ENCODE data around the gene ASPDH. TPM values are rescaled to one million over a fixed set of nuclear protein-coding genes. Genes with fewer than 3 reads are reported as not detected.
"Not testable (repeated sequence)": the region's sequence is repeated elsewhere in the genome, so short reads cannot be mapped to it uniquely, and the experiment has no call there.

The ASPDH gene
- total RNA-seq, 2 experiments from 2014 or later, result not detected

- Mint-ChIP-seq H3K27me3 (peaks cover 15% of the 10 kb centered on the region), H3K9me3 (peaks cover 2% of the 10 kb centered on the region), H3K36me3 (no peaks in the 10 kb centered on the region), H3K4me1 (peaks cover 2% of the 10 kb centered on the region), H3K27ac (no peak overlapping the region), H3K4me3 (no peak overlapping the region)
- DNase-seq (no peak), ATAC-seq (ENCODE audit: low read depth) (no peak)
- POLR2A ChIA-PET, result no interaction called here
These were observed 23.1 kb upstream of the ASPDH start for GRCh38 chr19:50536662-50537305.

GRCh38 chr19:50535672-50536187, 22.0 kb upstream of the ASPDH start:
- no peak overlapping the region for H3K4me3 Mint-ChIP-seq
- no peak overlapping the region for H3K27ac Mint-ChIP-seq
- peaks cover 2% of the 10 kb centered on the region for H3K9me3 Mint-ChIP-seq
- peaks cover 2% of the 10 kb centered on the region for H3K4me1 Mint-ChIP-seq
- no peak for DNase-seq
- POLR2A ChIA-PET, result no interaction called here
- ATAC-seq (ENCODE audit: low read depth), result no peak
- peaks cover 15% of the 10 kb centered on the region for H3K27me3 Mint-ChIP-seq
- H3K36me3 Mint-ChIP-seq, result no peaks in the 10 kb centered on the region

GRCh38 chr19:50534478-50534877, 20.8 kb upstream of the ASPDH start:
- H3K36me3 Mint-ChIP-seq, result no peaks in the 10 kb centered on the region
- POLR2A ChIA-PET, result no interaction called here
- peaks cover 2% of the 10 kb centered on the region for H3K4me1 Mint-ChIP-seq
- H3K9me3 Mint-ChIP-seq, result peaks cover 2% of the 10 kb centered on the region
- peaks cover 15% of the 10 kb centered on the region for H3K27me3 Mint-ChIP-seq
- H3K4me3 Mint-ChIP-seq, result no peak overlapping the region
- no peak for ATAC-seq (ENCODE audit: low read depth)
- no peak for DNase-seq
- H3K27ac Mint-ChIP-seq, result no peak overlapping the region

- POLR2A ChIA-PET, result no interaction called here
- no peaks in the 10 kb centered on the region for H3K36me3 Mint-ChIP-seq
- H3K4me1 Mint-ChIP-seq, result peaks cover 2% of the 10 kb centered on the region
- H3K27ac Mint-ChIP-seq, result no peak overlapping the region
- DNase-seq, result no peak
- no peak overlapping the region for H3K4me3 Mint-ChIP-seq
- no peak for ATAC-seq (ENCODE audit: low read depth)
- H3K27me3 Mint-ChIP-seq, result peaks cover 18% of the 10 kb centered on the region
- peaks cover 2% of the 10 kb centered on the region for H3K9me3 Mint-ChIP-seq
These were observed 19.2 kb upstream of the ASPDH start for GRCh38 chr19:50532952-50533351.

- Mint-ChIP-seq H3K27me3 (peaks cover 18% of the 10 kb centered on the region), H3K4me1 (no peaks in the 10 kb centered on the region), H3K4me3 (no peak overlapping the region), H3K9me3 (peaks cover 2% of the 10 kb centered on the region), H3K27ac (no peak overlapping the region), H3K36me3 (no peaks in the 10 kb centered on the region)
- DNase-seq (no peak), ATAC-seq (ENCODE audit: low read depth) (no peak)
- POLR2A ChIA-PET, result no interaction called here
These were observed 17.5 kb upstream of the ASPDH start for GRCh38 chr19:50531171-50531612.

GRCh38 chr19:50528052-50528451, 14.3 kb upstream of the ASPDH start:
- POLR2A ChIA-PET; DNase-seq; H3K4me1 Mint-ChIP-seq; H3K27ac Mint-ChIP-seq; ATAC-seq (ENCODE audit: low read depth); H3K36me3 Mint-ChIP-seq; H3K9me3 Mint-ChIP-seq; H3K4me3 Mint-ChIP-seq: not testable (repeated sequence)
- H3K27me3 Mint-ChIP-seq, result peaks cover 14% of the 10 kb centered on the region

- H3K27me3 Mint-ChIP-seq, result peaks cover 8% of the 10 kb centered on the region
- H3K9me3 Mint-ChIP-seq, result no peaks in the 10 kb centered on the region
- H3K4me3 Mint-ChIP-seq, result no peak overlapping the region
- no peaks in the 10 kb centered on the region for H3K36me3 Mint-ChIP-seq
- no peak overlapping the region for H3K27ac Mint-ChIP-seq
- DNase-seq (no peak), ATAC-seq (ENCODE audit: low read depth) (no peak)
- H3K4me1 Mint-ChIP-seq, result no peaks in the 10 kb centered on the region
- POLR2A ChIA-PET, result no interaction called here
These were observed 9.2 kb upstream of the ASPDH start for GRCh38 chr19:50522881-50523280.

GRCh38 chr19:50520822-50521465, 7.2 kb upstream of the ASPDH start:
- no peaks in the 10 kb centered on the region for H3K36me3 Mint-ChIP-seq
- POLR2A ChIA-PET, result no interaction called here
- H3K9me3 Mint-ChIP-seq, result no peaks in the 10 kb centered on the region
- ATAC-seq (ENCODE audit: low read depth), result no peak
- H3K27me3 Mint-ChIP-seq, result peaks cover 3% of the 10 kb centered on the region
- H3K4me3 Mint-ChIP-seq, result no peak overlapping the region
- no peaks in the 10 kb centered on the region for H3K4me1 Mint-ChIP-seq
- no peak overlapping the region for H3K27ac Mint-ChIP-seq
- no peak for DNase-seq

- H3K4me1 Mint-ChIP-seq, result no peaks in the 10 kb centered on the region
- DNase-seq (no peak), ATAC-seq (ENCODE audit: low read depth) (no peak)
- no peak overlapping the region for H3K27ac Mint-ChIP-seq
- POLR2A ChIA-PET, result no interaction called here
- no peak overlapping the region for H3K4me3 Mint-ChIP-seq
- H3K36me3 Mint-ChIP-seq, result no peaks in the 10 kb centered on the region
- peaks cover 7% of the 10 kb centered on the region for H3K27me3 Mint-ChIP-seq
- H3K9me3 Mint-ChIP-seq, result no peaks in the 10 kb centered on the region
These were observed 5.4 kb upstream of the ASPDH start for GRCh38 chr19:50519006-50519575.

- DNase-seq (no peak), ATAC-seq (ENCODE audit: low read depth) (no peak)
- no peak overlapping the region for H3K27ac Mint-ChIP-seq
- H3K9me3 Mint-ChIP-seq, result no peaks in the 10 kb centered on the region
- POLR2A ChIA-PET, result no interaction called here
- no peak overlapping the region for H3K4me3 Mint-ChIP-seq
- no peaks in the 10 kb centered on the region for H3K36me3 Mint-ChIP-seq
- peaks cover under 1% of the 10 kb centered on the region for H3K4me1 Mint-ChIP-seq
- H3K27me3 Mint-ChIP-seq, result peaks cover 7% of the 10 kb centered on the region
These were observed 4.6 kb upstream of the ASPDH start for GRCh38 chr19:50518091-50519005.

GRCh38 chr19:50517704-50518075, 4.0 kb upstream of the ASPDH start:
- DNase-seq (no peak), ATAC-seq (ENCODE audit: low read depth) (no peak)
- POLR2A ChIA-PET, result no interaction called here
- Mint-ChIP-seq H3K27me3 (peaks cover 9% of the 10 kb centered on the region), H3K9me3 (no peaks in the 10 kb centered on the region), H3K4me1 (peaks cover 1% of the 10 kb centered on the region), H3K27ac (no peak overlapping the region), H3K4me3 (no peak overlapping the region), H3K36me3 (no peaks in the 10 kb centered on the region)

GRCh38 chr19:50516964-50517703, 3.4 kb upstream of the ASPDH start:
- H3K27ac Mint-ChIP-seq, result no peak overlapping the region
- no peak for DNase-seq
- peaks cover 1% of the 10 kb centered on the region for H3K4me1 Mint-ChIP-seq
- no peak overlapping the region for H3K4me3 Mint-ChIP-seq
- no peaks in the 10 kb centered on the region for H3K9me3 Mint-ChIP-seq
- peaks cover 9% of the 10 kb centered on the region for H3K27me3 Mint-ChIP-seq
- no peak for ATAC-seq (ENCODE audit: low read depth)
- POLR2A ChIA-PET, result no interaction called here
- no peaks in the 10 kb centered on the region for H3K36me3 Mint-ChIP-seq

GRCh38 chr19:50516456-50516855, 2.7 kb upstream of the ASPDH start:
- no peaks in the 10 kb centered on the region for H3K9me3 Mint-ChIP-seq

More at GRCh38 chr19:50516456-50516855, 2.7 kb upstream of the ASPDH start:
- peaks cover 4% of the 10 kb centered on the region for H3K4me1 Mint-ChIP-seq
- H3K4me3 Mint-ChIP-seq, result no peak overlapping the region
- POLR2A ChIA-PET, result no interaction called here
- H3K27ac Mint-ChIP-seq, result no peak overlapping the region
- H3K36me3 Mint-ChIP-seq, result no peaks in the 10 kb centered on the region
- peaks cover 9% of the 10 kb centered on the region for H3K27me3 Mint-ChIP-seq
- ATAC-seq (ENCODE audit: low read depth) (no peak), DNase-seq (no peak)
